Mesothelial cell of epicardium (in vitro differentiated cells): ENCODE measurements around the gene BMI1. TPM values are rescaled to one million over a fixed set of nuclear protein-coding genes. Genes with fewer than 3 reads are reported as not detected.

Source experiments
- DNase-seq, 2 experiments: peaks; one replicate each; pipeline ENCODE4 v3.0.0; 2021; ENCODE audit warnings: low spot score in 2 of 2; ENCODE audit not compliant: unreplicated experiment in 2 of 2
- H3K27ac Mint-ChIP-seq: 2 replicates; pipeline ENCODE4 v1.8.0; 2021; ENCODE audit warnings: mixed read lengths
- H3K27me3 Mint-ChIP-seq: 2 replicates; pipeline ENCODE4 v1.8.0; 2021; ENCODE audit warnings: low read depth, mixed read lengths
- H3K36me3 Mint-ChIP-seq: 2 replicates; pipeline ENCODE4 v1.8.0; 2021; ENCODE audit warnings: mixed read lengths
- H3K4me1 Mint-ChIP-seq: 2 replicates; pipeline ENCODE4 v1.8.0; 2021; ENCODE audit warnings: mixed read lengths
- H3K4me3 Mint-ChIP-seq: 2 replicates; pipeline ENCODE4 v1.8.0; 2021; ENCODE audit warnings: mild to moderate bottlenecking, moderate library complexity, mixed read lengths
- H3K9me3 Mint-ChIP-seq: 2 replicates; pipeline ENCODE4 v1.8.0; 2021; ENCODE audit warnings: mixed read lengths
- CTCF ChIP-seq: fragments of 200-600 bp; sonication (generic); IDR thresholded peaks from one replicate; pipeline ENCODE4 v1.5.0; 2021; ENCODE audit warnings: antibody characterized with exemption; ENCODE audit not compliant: unreplicated experiment
- total RNA-seq: library from RNA; stranded (reverse); gene quantifications from 3 replicates; pipeline ENCODE4 v1.2.1, GENCODE V29; 2021

Gene BMI1
- total RNA-seq, 1 donor from 2014 or later = 45.2 TPM

GRCh38 chr10:22319980-22320558 lies 830 bp upstream of the BMI1 start:
- Mint-ChIP-seq H3K27me3 (peaks cover 46% of the 10 kb centered on the region), H3K4me1 (peaks cover 64% of the 10 kb centered on the region), H3K4me3 (peak overlapping the region; percentile 77), H3K36me3 (no peaks in the 10 kb centered on the region), H3K9me3 (no peaks in the 10 kb centered on the region), H3K27ac (peak overlapping the region; percentile 91)
- TF ChIP-seq CTCF = no peak
- no peak for DNase-seq

GRCh38 chr10:22321156-22321923 lies 441 bp downstream of the BMI1 start:
- DNase-seq = peak; percentile 44 to 75
- H3K4me3 Mint-ChIP-seq = peak overlapping the region; percentile 84
- H3K9me3 Mint-ChIP-seq = no peaks in the 10 kb centered on the region
- TF ChIP-seq CTCF = no peak
- no peaks in the 10 kb centered on the region for H3K36me3 Mint-ChIP-seq
- peaks cover 63% of the 10 kb centered on the region for H3K4me1 Mint-ChIP-seq
- H3K27me3 Mint-ChIP-seq = peaks cover 46% of the 10 kb centered on the region
- H3K27ac Mint-ChIP-seq = peak overlapping the region; percentile 91

GRCh38 chr10:22321924-22322640 lies 1.2 kb downstream of the BMI1 start:
- peak overlapping the region; percentile 64 for H3K27ac Mint-ChIP-seq
- peak overlapping the region; percentile 90 for H3K4me3 Mint-ChIP-seq
- peak in 1 of 2 experiments; percentile 57 for DNase-seq
- H3K36me3 Mint-ChIP-seq = no peaks in the 10 kb centered on the region
- H3K27me3 Mint-ChIP-seq = peaks cover 46% of the 10 kb centered on the region
- H3K9me3 Mint-ChIP-seq = no peaks in the 10 kb centered on the region
- H3K4me1 Mint-ChIP-seq = peaks cover 60% of the 10 kb centered on the region
- no peak for TF ChIP-seq CTCF

- DNase-seq = no peak
- H3K9me3 Mint-ChIP-seq = no peaks in the 10 kb centered on the region
Measured at GRCh38 chr10:22322641-22323160, 1.8 kb downstream of the BMI1 start.

More at GRCh38 chr10:22322641-22323160, 1.8 kb downstream of the BMI1 start:
- Mint-ChIP-seq H3K27ac (peak overlapping the region; percentile 64), H3K27me3 (peaks cover 46% of the 10 kb centered on the region), H3K4me1 (peaks cover 56% of the 10 kb centered on the region), H3K4me3 (peak overlapping the region; percentile 90), H3K36me3 (peaks cover 3% of the 10 kb centered on the region)
- no peak for TF ChIP-seq CTCF
